PC-9 (cell line): ENCODE measurements around the gene C5orf63. TPM values are rescaled to one million over a fixed set of nuclear protein-coding genes. Genes with fewer than 3 reads are reported as not detected.

Source experiments
- BruUV-seq: library from RNA; stranded (reverse); fragments of 400-500 nt; replicated peaks from 2 replicates; lab custom pipeline; 2021; lab: Mats Ljungman, UMichigan
- CTCF ChIA-PET: fragments of 300-600 bp; sonication (Branson Sonifier 250); formaldehyde crosslinking; loops from one replicate; lab custom pipeline; 2022; ENCODE audit warnings: antibody characterized with exemption; lab: Charles Lee
- POLR2A ChIA-PET: fragments of 300-600 bp; sonication (Branson Sonifier 250); formaldehyde crosslinking; loops from one replicate; lab custom pipeline; 2022; ENCODE audit warnings: antibody characterized with exemption; ENCODE audit not compliant: unreplicated experiment; lab: Charles Lee
- DNase-seq, 2 experiments: peaks; one replicate each; pipeline versions ENCODE4 v3.0.0 to v3.0.0-alpha.2; 2015 to 2022; ENCODE audit warnings: mixed read lengths in 1 of 2
- H2AFZ ChIP-seq: fragments of 200-600 bp; sonication (generic); 2 replicates; pipeline ENCODE4 v1.8.1; 2017; ENCODE audit warnings: antibody characterized with exemption
- H3F3A ChIP-seq: fragments of 200-600 bp; sonication (generic); 2 replicates; pipeline ENCODE4 v1.8.1; 2017; ENCODE audit warnings: antibody characterized with exemption, mild to moderate bottlenecking, low read depth; ENCODE audit not compliant: insufficient read depth
- H3K27ac ChIP-seq: fragments of 200-600 bp; sonication (generic); 2 replicates; pipeline ENCODE4 v1.6.1; 2016; ENCODE audit warnings: mixed run types
- H3K27me3 ChIP-seq: fragments of 200-600 bp; sonication (generic); 2 replicates; pipeline ENCODE4 v1.6.1; 2016; ENCODE audit warnings: low read depth, mixed run types; ENCODE audit not compliant: insufficient read depth
- H3K36me3 ChIP-seq: fragments of 200-600 bp; sonication (generic); 2 replicates; pipeline ENCODE4 v1.6.1; 2016; ENCODE audit warnings: low read depth, mixed run types
- H3K4me1 ChIP-seq: fragments of 200-600 bp; sonication (generic); replicated peaks from 2 replicates; pipeline ENCODE4 v1.6.1; 2016; ENCODE audit warnings: mixed run types; ENCODE audit not compliant: insufficient read depth
- H3K4me2 ChIP-seq: fragments of 200-600 bp; sonication (generic); 2 replicates; pipeline ENCODE4 v1.6.1; 2017; ENCODE audit warnings: mixed run types
- H3K4me3 ChIP-seq: fragments of 200-600 bp; sonication (generic); 2 replicates; pipeline ENCODE4 v1.6.1; 2016; ENCODE audit warnings: mixed run types
- H3K79me2 ChIP-seq: fragments of 200-600 bp; sonication (generic); 2 replicates; pipeline ENCODE4 v1.6.1; 2017; ENCODE audit warnings: low read depth, mixed run types
- H3K9me2 ChIP-seq: fragments of 200-600 bp; sonication (generic); 2 replicates; pipeline ENCODE4 v1.8.1; 2017; ENCODE audit warnings: mild to moderate bottlenecking; ENCODE audit not compliant: insufficient read depth
- H3K9me3 ChIP-seq: fragments of 200-600 bp; sonication (generic); 2 replicates; pipeline ENCODE4 v1.8.1; 2016; ENCODE audit warnings: low read depth; ENCODE audit not compliant: insufficient read depth
- H4K20me1 ChIP-seq: fragments of 200-600 bp; sonication (generic); 2 replicates; pipeline ENCODE4 v1.8.1; 2017; ENCODE audit not compliant: insufficient read depth
- EZH2 ChIP-seq: fragments of 200-600 bp; sonication (generic); IDR thresholded peaks from 2 replicates; pipeline ENCODE4 v1.8.0; 2017; ENCODE audit warnings: antibody characterized with exemption, low read depth
- intact Hi-C: fragments of 100-400 bp; cut with micrococcal nuclease; formaldehyde crosslinking; loops from one replicate; pipeline ENCODE4 v1.10.0; 2022; ENCODE audit not compliant: unreplicated experiment
- total RNA-seq: library from RNA; stranded (reverse); gene quantifications from 2 replicates; pipeline ENCODE4 v1.2.3, GENCODE V29; 2021
- TF ChIP-seq, protein P1 (sequence below): fragments of 200-600 bp; sonication (generic); conservative IDR thresholded peaks from 2 replicates; pipeline ENCODE4 v1.6.1; 2017; ENCODE audit warnings: mixed run types, antibody characterized with exemption, mild to moderate bottlenecking, moderate library complexity

C5orf63 gene
- total RNA-seq, 1 experiment from 2014 or later, result 9.8 TPM

DNA sequence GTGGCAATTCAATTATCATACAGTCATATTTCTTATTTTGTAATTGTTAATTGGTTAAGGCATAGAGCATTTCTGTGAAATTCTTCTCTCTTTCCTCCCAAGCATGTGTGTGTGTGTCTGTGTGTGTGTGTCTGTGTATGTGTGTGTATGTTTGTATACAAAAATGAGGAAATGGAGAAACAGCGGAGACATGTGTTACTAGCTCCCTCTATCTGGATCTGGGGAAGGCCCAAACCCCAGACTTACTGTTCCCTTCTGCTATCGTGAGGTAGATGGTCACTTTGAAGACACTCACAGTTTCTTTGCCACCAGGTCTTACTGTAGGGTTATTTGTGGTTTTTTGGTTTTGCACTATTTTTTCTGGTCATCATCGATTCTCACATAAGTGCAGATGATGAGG is 11.4 kb upstream of the C5orf63 start:
- Histone ChIP-seq H2AFZ (no peak overlapping the region), H4K20me1 (no peaks in the 10 kb centered on the region), H3K4me2 (no peak overlapping the region), H3F3A (no peaks in the 10 kb centered on the region; the same call in 1 of the 2 replicates), H3K9me2 (no peaks in the 10 kb centered on the region), H3K79me2 (no peaks in the 10 kb centered on the region), H3K27ac (no peak overlapping the region), H3K27me3 (no peaks in the 10 kb centered on the region), H3K36me3 (no peaks in the 10 kb centered on the region), H3K4me3 (no peak overlapping the region), H3K4me1 (peaks cover 9% of the 10 kb centered on the region), H3K9me3 (no peaks in the 10 kb centered on the region)
- no TSS peak for BruUV-seq
- TF ChIP-seq, protein P1, sequence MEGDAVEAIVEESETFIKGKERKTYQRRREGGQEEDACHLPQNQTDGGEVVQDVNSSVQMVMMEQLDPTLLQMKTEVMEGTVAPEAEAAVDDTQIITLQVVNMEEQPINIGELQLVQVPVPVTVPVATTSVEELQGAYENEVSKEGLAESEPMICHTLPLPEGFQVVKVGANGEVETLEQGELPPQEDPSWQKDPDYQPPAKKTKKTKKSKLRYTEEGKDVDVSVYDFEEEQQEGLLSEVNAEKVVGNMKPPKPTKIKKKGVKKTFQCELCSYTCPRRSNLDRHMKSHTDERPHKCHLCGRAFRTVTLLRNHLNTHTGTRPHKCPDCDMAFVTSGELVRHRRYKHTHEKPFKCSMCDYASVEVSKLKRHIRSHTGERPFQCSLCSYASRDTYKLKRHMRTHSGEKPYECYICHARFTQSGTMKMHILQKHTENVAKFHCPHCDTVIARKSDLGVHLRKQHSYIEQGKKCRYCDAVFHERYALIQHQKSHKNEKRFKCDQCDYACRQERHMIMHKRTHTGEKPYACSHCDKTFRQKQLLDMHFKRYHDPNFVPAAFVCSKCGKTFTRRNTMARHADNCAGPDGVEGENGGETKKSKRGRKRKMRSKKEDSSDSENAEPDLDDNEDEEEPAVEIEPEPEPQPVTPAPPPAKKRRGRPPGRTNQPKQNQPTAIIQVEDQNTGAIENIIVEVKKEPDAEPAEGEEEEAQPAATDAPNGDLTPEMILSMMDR, result no peak
- TF ChIP-seq EZH2, result no peak
- intact Hi-C loops, result no loop called here
- DNase-seq, result no peak
- ChIA-PET CTCF (no interaction called here), POLR2A (no interaction called here)

DNA sequence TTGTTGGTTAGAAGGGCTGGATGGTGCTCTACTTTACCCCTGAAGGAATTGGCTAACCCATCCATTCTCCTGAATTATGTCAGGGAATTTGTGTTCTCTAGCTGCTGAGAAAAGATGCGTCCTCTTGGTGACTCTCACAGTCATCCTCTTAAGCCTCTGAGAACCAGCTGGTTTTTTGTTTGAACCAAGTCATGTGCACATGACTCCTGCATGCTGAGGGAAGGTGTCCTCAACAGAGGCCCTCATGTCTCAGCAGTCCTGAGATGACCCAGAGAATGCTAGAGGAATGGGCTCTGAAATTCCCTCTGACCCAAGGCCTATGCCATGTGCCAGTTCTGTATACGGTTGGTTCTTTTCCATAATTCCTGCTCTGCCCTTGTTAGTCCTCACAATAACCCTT is 10.4 kb upstream of the C5orf63 start:
- BruUV-seq, result no TSS peak
- intact Hi-C loops, result no loop called here
- no peaks in the 10 kb centered on the region for H3F3A ChIP-seq
- H4K20me1 ChIP-seq, result no peaks in the 10 kb centered on the region
- no peak for TF ChIP-seq EZH2
- TF ChIP-seq, protein P1, result no peak
- no peaks in the 10 kb centered on the region for H3K79me2 ChIP-seq
- no peaks in the 10 kb centered on the region for H3K9me3 ChIP-seq
- ChIA-PET CTCF (no interaction called here), POLR2A (no interaction called here)
- H3K27me3 ChIP-seq, result no peaks in the 10 kb centered on the region
- H3K4me3 ChIP-seq, result no peak overlapping the region
- no peaks in the 10 kb centered on the region for H3K9me2 ChIP-seq
- H3K4me2 ChIP-seq, result no peak overlapping the region
- no peak for DNase-seq
- no peak overlapping the region for H3K27ac ChIP-seq
- no peak overlapping the region for H2AFZ ChIP-seq
- H3K4me1 ChIP-seq, result peaks cover 9% of the 10 kb centered on the region
- H3K36me3 ChIP-seq, result no peaks in the 10 kb centered on the region

DNA sequence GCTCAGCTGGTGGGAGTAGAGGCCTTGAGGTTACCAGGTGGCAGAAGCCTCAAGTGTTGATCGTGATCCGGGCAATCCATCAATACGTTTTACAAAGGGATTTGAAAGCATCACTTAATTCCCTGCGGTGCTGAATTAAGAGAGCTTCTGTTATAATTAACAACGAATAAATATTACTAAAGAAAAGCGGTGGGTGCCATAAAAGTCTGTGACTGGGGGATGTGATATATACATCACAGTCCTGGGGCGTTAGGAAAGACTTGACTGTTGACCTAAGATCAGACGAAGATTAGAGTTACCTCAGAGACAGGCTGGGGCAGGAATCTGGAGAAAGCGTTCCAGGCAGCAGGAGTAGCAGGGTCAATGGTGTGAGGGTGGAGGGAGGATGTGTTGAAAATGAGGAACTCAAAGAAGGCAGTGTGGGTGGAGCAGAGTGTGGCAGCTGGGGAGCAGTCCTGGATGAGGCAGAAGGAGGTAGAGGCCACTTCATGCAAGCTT is 6.7 kb upstream of the C5orf63 start:
- Histone ChIP-seq H4K20me1 (no peaks in the 10 kb centered on the region), H3K4me3 (no peak overlapping the region), H3K9me2 (no peaks in the 10 kb centered on the region), H3K4me2 (no peak overlapping the region), H3K4me1 (peaks cover 13% of the 10 kb centered on the region), H3K27me3 (no peaks in the 10 kb centered on the region), H3K36me3 (no peaks in the 10 kb centered on the region), H3K9me3 (no peaks in the 10 kb centered on the region), H3F3A (peaks cover 7% of the 10 kb centered on the region; the same call in 1 of the 2 replicates), H2AFZ (no peak overlapping the region), H3K27ac (no peak overlapping the region), H3K79me2 (no peaks in the 10 kb centered on the region)
- intact Hi-C loops, result no loop called here
- POLR2A ChIA-PET, result no interaction called here
- CTCF ChIA-PET, result no interaction called here
- TF ChIP-seq EZH2, result no peak
- TF ChIP-seq, protein P1, result no peak
- no peak for DNase-seq
- no TSS peak for BruUV-seq
